Peyer's patch (tissue), 4 donors: ENCODE measurements around the gene CARF.

Experiments used
- CTCF ChIP-seq, 6 experiments: fragments of 450-650 bp in 4 of 6; fragments of 200-600 bp in 2 of 6; sonication (generic) in 1 of 6; IDR thresholded peaks; one replicate each; pipeline ENCODE4 v1.5.1; 2017 to 2019; ENCODE audit warnings: antibody characterized with exemption in 6 of 6, mild to moderate bottlenecking in 3 of 6, moderate library complexity in 1 of 6
- POLR2A ChIP-seq, 2 donors: fragments of 450-650 bp; IDR thresholded peaks; one replicate each; pipeline ENCODE4 v1.5.1; 2017; ENCODE audit warnings: antibody characterized with exemption in 2 of 2, mild to moderate bottlenecking in 2 of 2, moderate library complexity in 2 of 2

GRCh38 chr2:202965810-202966460 is 53.9 kb downstream of the CARF start:
- TF ChIP-seq CTCF (IDR thresholded peaks at IDR 0.05): no peak
- no peak for TF ChIP-seq POLR2A (IDR thresholded peaks at IDR 0.05)
